SU-DHL-6 (cell line): ENCODE results near the gene PGAP6.

Source experiments
- H2AFZ ChIP-seq: fragments of 200-600 bp; sonication (generic); 2 replicates; pipeline ENCODE4 v1.6.1; 2014; ENCODE audit warnings: low read depth, mild to moderate bottlenecking, moderate library complexity, mixed read lengths, antibody characterized with exemption, low read length; ENCODE audit not compliant: severe bottlenecking
- H3F3A ChIP-seq: fragments of 200-600 bp; shearing (Covaris generic); 2 replicates; pipeline ENCODE4 v1.6.0; 2016; ENCODE audit warnings: antibody characterized with exemption, mild to moderate bottlenecking; ENCODE audit not compliant: insufficient read depth
- H3K27ac ChIP-seq: fragments of 200-600 bp; sonication (generic); 2 replicates; pipeline ENCODE4 v1.5.1; 2016; ENCODE audit warnings: low read depth, mild to moderate bottlenecking, low read length, moderate library complexity, mixed read lengths
- H3K27me3 ChIP-seq: fragments of 200-600 bp; sonication (generic), shearing (Covaris generic); 2 replicates; pipeline ENCODE4 v1.6.0; 2014; ENCODE audit warnings: mild to moderate bottlenecking, low read length
- H3K36me3 ChIP-seq: fragments of 200-600 bp; sonication (generic); 2 replicates; pipeline ENCODE4 v1.6.1; 2014; ENCODE audit warnings: mild to moderate bottlenecking, low read length, mixed read lengths
- H3K4me2 ChIP-seq: fragments of 300-600, 200-600 bp; shearing (Covaris generic), sonication (generic); 2 replicates; pipeline ENCODE4 v1.6.0; 2014; ENCODE audit warnings: low read length, low read depth, mild to moderate bottlenecking; ENCODE audit not compliant: poor library complexity, severe bottlenecking
- H3K4me3 ChIP-seq: fragments of 200-600 bp; sonication (generic); 2 replicates; pipeline ENCODE4 v1.5.1; 2014; ENCODE audit warnings: antibody characterized with exemption, low read length, mild to moderate bottlenecking, mixed read lengths; ENCODE audit not compliant: insufficient read depth, poor library complexity, severe bottlenecking
- H3K79me2 ChIP-seq: fragments of 200-600 bp; sonication (generic); 2 replicates; pipeline ENCODE4 v1.6.1; 2014; ENCODE audit warnings: mild to moderate bottlenecking, low read length, moderate library complexity; ENCODE audit not compliant: insufficient read depth
- H3K9ac ChIP-seq: fragments of 200-600 bp; sonication (generic); 2 replicates; pipeline ENCODE4 v1.7.0; 2014; ENCODE audit warnings: mild to moderate bottlenecking, low read length
- H3K9me2 ChIP-seq: fragments of 200-600 bp; sonication (generic); replicated peaks from 2 replicates; pipeline ENCODE4 v1.6.1; 2014; ENCODE audit warnings: low read length; ENCODE audit not compliant: insufficient read depth
- H3K9me3 ChIP-seq: fragments of 200-600 bp; sonication (generic); 2 replicates; pipeline ENCODE4 v1.6.1; 2014; ENCODE audit warnings: low read length, mixed read lengths; ENCODE audit not compliant: insufficient read depth
- H4K20me1 ChIP-seq: fragments of 200-600 bp; sonication (generic); 2 replicates; pipeline ENCODE4 v1.6.1; 2014; ENCODE audit warnings: low read depth, mild to moderate bottlenecking, antibody characterized with exemption, low read length, moderate library complexity, mixed read lengths
- CTCF ChIP-seq: fragments of 200-600 bp; sonication (generic); IDR thresholded peaks from one replicate; pipeline ENCODE4 v1.5.1; 2017; ENCODE audit warnings: antibody characterized with exemption, mild to moderate bottlenecking, low read length, moderate library complexity; ENCODE audit not compliant: insufficient read depth, poor library complexity, severe bottlenecking
- EZH2phosphoT487 ChIP-seq: fragments of 200-600 bp; sonication (generic), shearing (Covaris generic); conservative IDR thresholded peaks from 2 replicates; pipeline ENCODE4 v1.6.1; 2018; ENCODE audit warnings: mild to moderate bottlenecking, antibody characterized with exemption, low read length, moderate library complexity, mixed read lengths

The PGAP6 gene

GRCh38 chr16:373020-373598 is 8.7 kb downstream of the PGAP6 start:
- no peak for TF ChIP-seq EZH2phosphoT487
- no peak for TF ChIP-seq CTCF
- Histone ChIP-seq H3K27ac (no peak overlapping the region), H3K9me2 (no peaks in the 10 kb centered on the region), H3K9ac (no peak overlapping the region), H3F3A (0 out of 2 replicates have a peak, but pooled peaks cover 4% of the 10 kb centered on the region), H3K36me3 (no peaks in the 10 kb centered on the region), H3K79me2 (no peaks in the 10 kb centered on the region), H4K20me1 (no peaks in the 10 kb centered on the region), H3K9me3 (no peaks in the 10 kb centered on the region), H3K27me3 (no peaks in the 10 kb centered on the region), H3K4me2 (no peak overlapping the region), H2AFZ (no peak overlapping the region), H3K4me3 (no peak overlapping the region)

GRCh38 chr16:372302-372983 is 9.3 kb downstream of the PGAP6 start:
- no peak overlapping the region for H2AFZ ChIP-seq
- no peaks in the 10 kb centered on the region for H3K9me3 ChIP-seq
- no peaks in the 10 kb centered on the region for H3K36me3 ChIP-seq
- no peak overlapping the region for H3K9ac ChIP-seq
- H3K4me3 ChIP-seq, result no peak overlapping the region
- 0 out of 2 replicates have a peak, but pooled peaks cover 4% of the 10 kb centered on the region for H3F3A ChIP-seq
- no peaks in the 10 kb centered on the region for H3K79me2 ChIP-seq
- no peak overlapping the region for H3K4me2 ChIP-seq
- H3K27me3 ChIP-seq, result no peaks in the 10 kb centered on the region
- no peak overlapping the region for H3K27ac ChIP-seq
- no peaks in the 10 kb centered on the region for H3K9me2 ChIP-seq
- no peak for TF ChIP-seq CTCF
- no peak for TF ChIP-seq EZH2phosphoT487
- no peaks in the 10 kb centered on the region for H4K20me1 ChIP-seq

- H3K4me2 ChIP-seq, result no peak overlapping the region
- no peak overlapping the region for H3K27ac ChIP-seq
- no peaks in the 10 kb centered on the region for H4K20me1 ChIP-seq
- no peak overlapping the region for H3K9ac ChIP-seq
- H3K36me3 ChIP-seq, result no peaks in the 10 kb centered on the region
- no peaks in the 10 kb centered on the region for H3K9me2 ChIP-seq
- H3K27me3 ChIP-seq, result no peaks in the 10 kb centered on the region
- H2AFZ ChIP-seq, result no peak overlapping the region
- H3K4me3 ChIP-seq, result no peak overlapping the region
- H3K9me3 ChIP-seq, result no peaks in the 10 kb centered on the region
- no peak for TF ChIP-seq CTCF
- TF ChIP-seq EZH2phosphoT487, result no peak
- 0 out of 2 replicates have a peak, but pooled peaks cover 4% of the 10 kb centered on the region for H3F3A ChIP-seq
- H3K79me2 ChIP-seq, result no peaks in the 10 kb centered on the region
These were observed 10.1 kb downstream of the PGAP6 start for GRCh38 chr16:371515-372301.
